H1 (cell line): ENCODE measurements around the gene DYNLL1. TPM values are rescaled to one million over a fixed set of nuclear protein-coding genes. Genes with fewer than 3 reads are reported as not detected.

ENCODE experiments used
- CTCF ChIA-PET: fragments of 300-600 bp; sonication (Branson Sonifier 250); formaldehyde crosslinking; loops from one replicate; lab custom pipeline; 2021; ENCODE audit not compliant: partially characterized antibody; lab: Charles Lee
- POLR2A ChIA-PET: fragments of 300-600 bp; sonication (Branson Sonifier 250); formaldehyde crosslinking; loops from one replicate; lab custom pipeline; 2021; ENCODE audit warnings: inconsistent platforms; ENCODE audit not compliant: partially characterized antibody; lab: Charles Lee
- DNase-seq, 2 experiments: peaks; one replicate each; pipeline versions ENCODE4 v3.0.0 to v3.0.0-alpha.2; 2010 to 2022; ENCODE audit warnings: low spot score in 2 of 2, low read depth in 1 of 2, mixed read lengths in 1 of 2
- FAIRE-seq: peaks from 2 replicates; lab custom pipeline; 2011; peaks lifted over from hg19 to GRCh38; lab: Jason Lieb, UNC
- H2AFZ ChIP-seq: 2 replicates; pipeline ENCODE4 v1.8.1; 2012; ENCODE audit warnings: low read length, inconsistent platforms
- H2AK5ac ChIP-seq: 2 replicates; pipeline ENCODE4 v1.6.1; 2013; ENCODE audit warnings: low read depth, low read length
- H2BK120ac ChIP-seq: replicated peaks from 2 replicates; pipeline ENCODE3; 2013; ENCODE audit warnings: low read depth, low read length, inconsistent platforms
- H2BK12ac ChIP-seq: 2 replicates; pipeline ENCODE4 v1.6.1; 2013; ENCODE audit warnings: low read depth, low read length
- H2BK15ac ChIP-seq: 2 replicates; pipeline ENCODE4 v1.6.1; 2013; ENCODE audit warnings: low read length
- H2BK20ac ChIP-seq: 2 replicates; pipeline ENCODE4 v1.6.1; 2013; ENCODE audit warnings: low read length
- H2BK5ac ChIP-seq: 2 replicates; pipeline ENCODE4 v1.6.1; 2013; ENCODE audit warnings: low read depth, low read length
- H3K14ac ChIP-seq: 2 replicates; pipeline ENCODE4 v1.6.1; 2013; ENCODE audit warnings: inconsistent platforms; ENCODE audit not compliant: insufficient read length
- H3K18ac ChIP-seq: 2 replicates; pipeline ENCODE4 v1.6.1; 2013; ENCODE audit warnings: low read length; ENCODE audit errors: extremely low read depth
- H3K23ac ChIP-seq: 2 replicates; pipeline ENCODE4 v1.6.1; 2013; ENCODE audit warnings: inconsistent platforms; ENCODE audit not compliant: insufficient read length
- H3K23me2 ChIP-seq: 2 replicates; pipeline ENCODE4 v1.6.1; 2013; ENCODE audit warnings: low read depth, low read length
- H3K27ac ChIP-seq: 2 replicates; pipeline ENCODE4 v1.6.1; 2011; ENCODE audit warnings: low read depth, low read length, inconsistent platforms
- H3K27me3 ChIP-seq, 4 experiments: replicated peaks in 1 of 4; 1 replicate in 1 of 4; 2 replicates in 3 of 4; pipeline versions ENCODE4 v1.6.1 to v1.8.1; 2011 to 2013; ENCODE audit warnings: low read length in 3 of 4, mild to moderate bottlenecking in 3 of 4, inconsistent platforms in 2 of 4, mixed read lengths in 2 of 4, moderate library complexity in 1 of 4; ENCODE audit not compliant: control insufficient read depth in 3 of 4, insufficient read depth in 3 of 4; ENCODE audit errors: extremely low read depth in 1 of 4
- H3K36me3 ChIP-seq, 4 experiments: 2 replicates each; pipeline versions ENCODE4 v1.6.1 to v1.8.1; 2011 to 2013; ENCODE audit warnings: mild to moderate bottlenecking in 4 of 4, low read length in 3 of 4, moderate library complexity in 2 of 4, control low read depth in 1 of 4, inconsistent platforms in 1 of 4; ENCODE audit not compliant: insufficient read depth in 4 of 4, control insufficient read depth in 2 of 4
- H3K4ac ChIP-seq: replicated peaks from 2 replicates; pipeline ENCODE3; 2013; ENCODE audit warnings: low read length, low read depth, mixed read lengths, inconsistent platforms; ENCODE audit not compliant: insufficient read length
- H3K4me1 ChIP-seq, 4 experiments: replicated peaks in 1 of 4; 1 replicate in 1 of 4; 2 replicates in 3 of 4; pipeline versions ENCODE4 v1.6.1 to v1.8.1; 2011 to 2013; ENCODE audit warnings: low read length in 3 of 4, inconsistent platforms in 2 of 4, mixed read lengths in 1 of 4; ENCODE audit not compliant: insufficient read depth in 4 of 4, control insufficient read depth in 3 of 4
- H3K4me2 ChIP-seq, 2 experiments: 2 replicates each; pipeline versions ENCODE4 v1.6.1 to v1.8.1; 2011 to 2013; ENCODE audit warnings: low read depth in 2 of 2, low read length in 2 of 2, control low read depth in 1 of 2, inconsistent platforms in 1 of 2, mild to moderate bottlenecking in 1 of 2; ENCODE audit not compliant: insufficient read depth in 1 of 2
- H3K4me3 ChIP-seq, 4 experiments: fragments of 200-600, 300-600 bp in 1 of 4; sonication (generic), shearing (Covaris generic), sonication (Bioruptor Twin) in 1 of 4; 2 replicates each; pipeline versions ENCODE4 v1.5.1 to v1.8.1; 2011 to 2016; ENCODE audit warnings: low read length in 4 of 4, low read depth in 3 of 4, control low read depth in 2 of 4, inconsistent platforms in 2 of 4, mild to moderate bottlenecking in 2 of 4, mixed read lengths in 1 of 4, moderate library complexity in 1 of 4; ENCODE audit not compliant: insufficient read depth in 2 of 4; ENCODE audit errors: extremely low read depth in 1 of 4
- H3K56ac ChIP-seq: replicated peaks from 2 replicates; pipeline ENCODE3; 2013; ENCODE audit warnings: low read depth, mild to moderate bottlenecking, mixed read lengths, low read length, inconsistent platforms; ENCODE audit not compliant: insufficient read length
- H3K79me1 ChIP-seq: 2 replicates; pipeline ENCODE4 v1.6.1; 2013; ENCODE audit warnings: low read depth, low read length, control low read depth
- H3K79me2 ChIP-seq, 2 experiments: 2 replicates each; pipeline versions ENCODE4 v1.6.1 to v1.8.1; 2012 to 2013; ENCODE audit warnings: low read length in 2 of 2, mild to moderate bottlenecking in 2 of 2, inconsistent platforms in 1 of 2; ENCODE audit not compliant: insufficient read depth in 2 of 2, control insufficient read depth in 1 of 2
- H3K9ac ChIP-seq, 4 experiments: replicated peaks in 1 of 4; 1 replicate in 1 of 4; 2 replicates in 3 of 4; pipeline versions ENCODE4 v1.6.1 to v1.8.1; 2011 to 2013; ENCODE audit warnings: low read depth in 3 of 4, low read length in 3 of 4, control low read depth in 2 of 4, mild to moderate bottlenecking in 2 of 4, moderate library complexity in 2 of 4, inconsistent platforms in 1 of 4; ENCODE audit errors: extremely low read depth in 1 of 4
- H3K9me3 ChIP-seq, 2 experiments: 2 replicates each; pipeline versions ENCODE4 v1.6.1 to v1.8.1; 2012 to 2013; ENCODE audit warnings: mild to moderate bottlenecking in 2 of 2, moderate library complexity in 2 of 2, control low read depth in 1 of 2, inconsistent platforms in 1 of 2, low read depth in 1 of 2, low read length in 1 of 2, mixed read lengths in 1 of 2; ENCODE audit not compliant: insufficient read depth in 2 of 2
- H4K20me1 ChIP-seq, 2 experiments: replicated peaks in 1 of 2; 2 replicates each; pipeline versions ENCODE3 to v1.8.1; 2011 to 2013; ENCODE audit warnings: inconsistent platforms in 2 of 2, low read length in 2 of 2, mild to moderate bottlenecking in 1 of 2; ENCODE audit not compliant: insufficient read depth in 2 of 2, control insufficient read depth in 1 of 2
- H4K5ac ChIP-seq: 2 replicates; pipeline ENCODE4 v1.6.1; 2013; ENCODE audit warnings: low read length, low read depth, mixed read lengths, inconsistent platforms; ENCODE audit not compliant: insufficient read length
- H4K8ac ChIP-seq: 2 replicates; pipeline ENCODE4 v1.8.0; 2013; ENCODE audit warnings: mild to moderate bottlenecking, moderate library complexity, low read length, inconsistent platforms; ENCODE audit not compliant: insufficient read depth; ENCODE audit errors: extremely low read depth
- H4K91ac ChIP-seq: replicated peaks from 2 replicates; pipeline ENCODE3; 2013; ENCODE audit warnings: low read length, mixed read lengths, inconsistent platforms; ENCODE audit not compliant: insufficient read length
- BACH1 ChIP-seq: IDR thresholded peaks from 2 replicates; pipeline ENCODE4 v1.6.1; 2012; ENCODE audit warnings: low read length, improper control_type of control experiment
- BCL11A ChIP-seq, 2 experiments: IDR thresholded peaks; one replicate each; pipeline ENCODE4 v1.6.1; 2011; ENCODE audit warnings: low read depth in 2 of 2, low read length in 2 of 2, mild to moderate bottlenecking in 2 of 2
- BRCA1 ChIP-seq: IDR thresholded peaks from 2 replicates; pipeline ENCODE4 v1.6.1; 2012; ENCODE audit warnings: low read depth, low read length, improper control_type of control experiment
- CBX5 ChIP-seq: fragments of 300-800, 300-1000 bp; sonication (generic); IDR thresholded peaks from 2 replicates; pipeline ENCODE4 v1.7.1; 2016; ENCODE audit warnings: antibody characterized with exemption, low read length, low read depth
- CBX8 ChIP-seq: fragments of 300-800, 300-1000 bp; sonication (generic); IDR thresholded peaks from 2 replicates; pipeline ENCODE4 v1.7.1; 2016; ENCODE audit warnings: low read depth, low read length, borderline replicate concordance
- CTBP2 ChIP-seq: IDR thresholded peaks from 2 replicates; pipeline ENCODE4 v1.7.0; 2011; ENCODE audit warnings: borderline replicate concordance, mild to moderate bottlenecking, moderate library complexity, mixed read lengths, low read length; ENCODE audit not compliant: insufficient read depth, insufficient read length
- FOSL1 ChIP-seq: IDR thresholded peaks from 2 replicates; pipeline ENCODE4 v1.6.1; 2011; ENCODE audit warnings: mild to moderate bottlenecking, low read depth, low read length, moderate library complexity; ENCODE audit not compliant: insufficient read depth
- HDAC2 ChIP-seq, 2 experiments: fragments of 300-600 bp in 1 of 2; sonication (generic) in 1 of 2; IDR thresholded peaks; 2 replicates each; pipeline ENCODE4 v1.6.1; 2011 to 2012; ENCODE audit warnings: low read depth in 2 of 2, low read length in 2 of 2, mild to moderate bottlenecking in 2 of 2, moderate library complexity in 2 of 2, borderline replicate concordance in 1 of 2, inconsistent platforms in 1 of 2
- HDAC6 ChIP-seq: IDR thresholded peaks from one replicate; pipeline ENCODE4 v1.7.1; 2012; ENCODE audit warnings: low read depth, mild to moderate bottlenecking, inconsistent platforms, low read length, moderate library complexity
- NANOG ChIP-seq: IDR thresholded peaks from 2 replicates; pipeline ENCODE4 v1.6.1; 2011; ENCODE audit warnings: low read length, low read depth, mild to moderate bottlenecking, inconsistent platforms; ENCODE audit not compliant: insufficient read depth, poor library complexity, severe bottlenecking
- POLR2AphosphoS5 ChIP-seq: IDR thresholded peaks from 2 replicates; pipeline ENCODE4 v1.6.1; 2011; ENCODE audit warnings: low read depth, low read length
- TBP ChIP-seq: IDR thresholded peaks from 2 replicates; pipeline ENCODE4 v1.6.1; 2011; ENCODE audit warnings: low read depth, low read length, improper control_type of control experiment
- USF2 ChIP-seq: IDR thresholded peaks from 2 replicates; pipeline ENCODE4 v1.6.1; 2011; ENCODE audit warnings: low read length, improper control_type of control experiment
- WGBS, 2 experiments: shearing (Covaris generic) in 1 of 2; methylation state at CpG; one replicate each; pipeline versions ENCODE4 v1.1.6 to v1.1.7; 2013 to 2015; ENCODE audit warnings: low lambda C conversion rate in 2 of 2, mixed read lengths in 2 of 2, inconsistent platforms in 1 of 2, low coverage in 1 of 2, missing lambda C conversion rate in 1 of 2; ENCODE audit not compliant: insufficient replicate concordance in 2 of 2, insufficient coverage in 1 of 2, insufficient read length in 1 of 2; ENCODE audit errors: extremely low coverage in 1 of 2, missing lambda C conversion rate in 1 of 2; 5-methylcytosine and 5-hydroxymethylcytosine counted together
- polyA plus RNA-seq, 7 experiments: library from polyadenylated mRNA; depleted of rRNA in 3 of 7; stranded (reverse) in 5 of 7; unstranded in 2 of 7; fragments of >200 nt in 5 of 7; fragments of 200-250 nt in 2 of 7; gene quantifications; 1 replicate in 5 of 7; 2 replicates in 1 of 7; 4 replicates in 1 of 7; pipeline versions ENCODE4 v1.2.1 to v1.2.3, GENCODE V29; 2011 to 2013; ENCODE audit warnings: missing spikeins in 2 of 7, mixed read lengths in 2 of 7
- total RNA-seq: library from RNA; stranded (reverse); fragmentation: NEBNext Ultra II Directional; extraction: Animal tissue kit (Norgen Biotek cat#: 25700); gene quantifications from 2 replicates; pipeline ENCODE4 v1.2.1, GENCODE V29; 2021

DYNLL1 gene
- total and polyA plus RNA-seq, 2 of the 8 experiments (the other 6 are each of a cell fraction or from before 2014, with no cell fraction given) = 423 to 488 TPM

GRCh38 chr12:120522568-120522967, 26.7 kb downstream of the DYNLL1 start:
- ChIA-PET POLR2A (interaction anchor here (0.6 to 1.3 kb wide), 8 partner anchors 8 to 494 kb away, joined by 3 to 4 read pairs (median 3); partner anchors contain the start of gene C12orf43), CTCF (interaction anchor here (0.6 to 1.6 kb wide), 6 partner anchors 17 to 504 kb away, joined by 3 to 4 read pairs (median 3); no protein-coding TSS in a partner anchor)
- FAIRE-seq = no peak
- Histone ChIP-seq H3K79me2 (no peaks in the 10 kb centered on the region), H4K8ac (no peak overlapping the region), H3K56ac (no peak overlapping the region), H3K4me2 (no peak overlapping the region), H2BK12ac (no peak overlapping the region), H2BK120ac (no peak overlapping the region), H3K4ac (no peak overlapping the region), H3K9ac (no peak overlapping the region), H3K36me3 (peaks cover 0 to 9% (median 0%) of the 10 kb centered on the region in 4 experiments; a peak in 2 of 8 replicates), H4K91ac (no peak overlapping the region), H4K5ac (no peak overlapping the region), H2BK20ac (no peak overlapping the region), H3K14ac (no peak overlapping the region), H3K27ac (no peak overlapping the region), H3K4me3 (no peak overlapping the region), H2AK5ac (no peak overlapping the region), H2AFZ (no peak overlapping the region), H3K23ac (no peak overlapping the region), H3K27me3 (no peaks in the 10 kb centered on the region), H3K9me3 (no peaks in the 10 kb centered on the region), H3K23me2 (no peaks in the 10 kb centered on the region), H2BK5ac (no peak overlapping the region), H4K20me1 (no peaks in the 10 kb centered on the region), H3K4me1 (no peaks in the 10 kb centered on the region), H2BK15ac (no peak overlapping the region), H3K18ac (no peak overlapping the region), H3K79me1 (no peaks in the 10 kb centered on the region)
- 89% methylated on average over 9 of the region's 9 CpGs; no CpG with 5 or more reads in 1 of the 2 experiments for WGBS, 2 experiments
- DNase-seq = no peak
- TF ChIP-seq NANOG = no peak
- no peak for TF ChIP-seq CBX8
- TF ChIP-seq HDAC2 (IDR thresholded peaks at IDR 0.05; ENCODE audit: borderline replicate concordance in 1 of 2, low read depth in 2 of 2, low read length in 2 of 2) = no peak
- TF ChIP-seq USF2 = no peak
- TF ChIP-seq HDAC6 = no peak
- TF ChIP-seq POLR2AphosphoS5 = no peak
- no peak for TF ChIP-seq BACH1
- TF ChIP-seq BCL11A (IDR thresholded peaks at IDR 0.05; ENCODE audit: low read depth in 2 of 2, low read length in 2 of 2) = no peak
- TF ChIP-seq BRCA1 = no peak
- no peak for TF ChIP-seq FOSL1
- no peak for TF ChIP-seq CTBP2
- TF ChIP-seq TBP = no peak
- TF ChIP-seq CBX5 = no peak
